ENCODE results near the gene TBC1D30.

The TBC1D30 gene

GRCh38 chr12:64781280-64782190, 42.9 kb upstream of the TBC1D30 start:
- no peak overlapping the region for H3K4me3 ChIP-seq (ENCODE audit: low read depth, low read length)
- no peak for DNase-seq (ENCODE audit: low read depth, low spot score)
- TF ChIP-seq, protein P1, sequence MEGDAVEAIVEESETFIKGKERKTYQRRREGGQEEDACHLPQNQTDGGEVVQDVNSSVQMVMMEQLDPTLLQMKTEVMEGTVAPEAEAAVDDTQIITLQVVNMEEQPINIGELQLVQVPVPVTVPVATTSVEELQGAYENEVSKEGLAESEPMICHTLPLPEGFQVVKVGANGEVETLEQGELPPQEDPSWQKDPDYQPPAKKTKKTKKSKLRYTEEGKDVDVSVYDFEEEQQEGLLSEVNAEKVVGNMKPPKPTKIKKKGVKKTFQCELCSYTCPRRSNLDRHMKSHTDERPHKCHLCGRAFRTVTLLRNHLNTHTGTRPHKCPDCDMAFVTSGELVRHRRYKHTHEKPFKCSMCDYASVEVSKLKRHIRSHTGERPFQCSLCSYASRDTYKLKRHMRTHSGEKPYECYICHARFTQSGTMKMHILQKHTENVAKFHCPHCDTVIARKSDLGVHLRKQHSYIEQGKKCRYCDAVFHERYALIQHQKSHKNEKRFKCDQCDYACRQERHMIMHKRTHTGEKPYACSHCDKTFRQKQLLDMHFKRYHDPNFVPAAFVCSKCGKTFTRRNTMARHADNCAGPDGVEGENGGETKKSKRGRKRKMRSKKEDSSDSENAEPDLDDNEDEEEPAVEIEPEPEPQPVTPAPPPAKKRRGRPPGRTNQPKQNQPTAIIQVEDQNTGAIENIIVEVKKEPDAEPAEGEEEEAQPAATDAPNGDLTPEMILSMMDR (IDR thresholded peaks at IDR 0.05; ENCODE audit: low read depth, low read length): no peak
- in situ Hi-C loops (cut with HindIII; ENCODE audit: low sequenced_read_pairs): no loop called here

DNA sequence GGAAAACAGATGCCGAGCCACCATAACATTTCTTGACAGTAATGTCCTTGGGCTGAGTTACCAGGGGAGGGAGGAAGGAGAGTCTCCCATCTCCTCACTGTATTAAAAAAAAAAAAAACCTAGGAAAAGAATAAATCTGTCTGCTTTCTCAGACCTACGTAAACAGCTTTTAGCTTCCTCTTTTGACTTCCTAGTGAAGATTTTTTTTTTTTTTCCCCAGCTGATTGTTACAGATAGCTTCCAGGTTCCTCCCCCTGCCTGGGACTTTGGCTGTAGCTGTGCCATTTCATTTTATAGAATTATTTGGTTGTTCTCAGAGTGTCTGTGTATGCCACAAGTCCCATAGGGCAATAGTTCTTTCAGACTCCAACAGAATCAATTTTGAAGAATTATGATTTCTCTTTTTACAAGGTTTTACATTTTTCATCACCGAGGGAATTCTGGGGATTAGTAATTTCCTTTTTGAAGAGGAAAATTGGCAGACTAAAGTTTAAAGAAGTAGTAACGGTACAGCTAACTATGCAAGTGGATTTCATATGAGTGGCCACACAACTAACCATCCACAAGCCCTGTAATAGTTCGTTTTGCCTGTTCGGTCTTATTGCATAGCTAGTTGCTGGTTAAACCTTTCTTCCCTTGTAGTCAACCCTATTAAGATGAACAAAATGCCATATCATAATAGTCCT, 42.1 kb upstream of the TBC1D30 start:
- H3K4me3 ChIP-seq (ENCODE audit: low read depth, low read length): no peak overlapping the region
- in situ Hi-C loops (cut with HindIII; ENCODE audit: low sequenced_read_pairs): no loop called here
- TF ChIP-seq, protein P1 (IDR thresholded peaks at IDR 0.05; ENCODE audit: low read depth, low read length): no peak
- DNase-seq (ENCODE audit: low read depth, low spot score): no peak

GRCh38 chr12:64785838-64786237, 38.6 kb upstream of the TBC1D30 start:
- TF ChIP-seq, protein P1 (IDR thresholded peaks at IDR 0.05; ENCODE audit: low read depth, low read length): no peak
- DNase-seq (ENCODE audit: low read depth, low spot score): no peak
- H3K4me3 ChIP-seq (ENCODE audit: low read depth, low read length): no peak overlapping the region
- in situ Hi-C loops (cut with HindIII; ENCODE audit: low sequenced_read_pairs): no loop called here

DNA sequence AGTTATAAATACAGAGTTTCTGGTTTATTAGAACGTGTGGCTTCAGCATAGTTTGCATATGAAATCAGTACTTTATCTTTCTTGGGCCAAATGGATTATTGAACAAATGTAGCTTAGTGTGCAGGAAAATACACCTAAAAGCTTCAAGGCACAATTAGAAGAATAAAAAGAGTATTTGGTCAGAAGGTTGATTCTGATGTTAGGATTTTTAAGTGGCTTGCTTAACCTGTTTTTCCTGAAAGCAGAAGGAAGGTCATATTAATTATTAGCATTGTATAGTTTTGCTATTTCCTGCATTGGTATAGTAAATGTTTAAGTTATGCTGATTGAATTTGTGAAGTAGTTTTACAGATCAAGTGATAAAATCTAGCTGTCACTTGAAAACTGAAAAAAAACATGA, 34.3 kb upstream of the TBC1D30 start:
- no peak overlapping the region for H3K4me3 ChIP-seq (ENCODE audit: low read depth, low read length)
- DNase-seq (ENCODE audit: low read depth, low spot score): no peak
- TF ChIP-seq, protein P1 (IDR thresholded peaks at IDR 0.05; ENCODE audit: low read depth, low read length): no peak
- in situ Hi-C loops (cut with HindIII; ENCODE audit: low sequenced_read_pairs): no loop called here

DNA sequence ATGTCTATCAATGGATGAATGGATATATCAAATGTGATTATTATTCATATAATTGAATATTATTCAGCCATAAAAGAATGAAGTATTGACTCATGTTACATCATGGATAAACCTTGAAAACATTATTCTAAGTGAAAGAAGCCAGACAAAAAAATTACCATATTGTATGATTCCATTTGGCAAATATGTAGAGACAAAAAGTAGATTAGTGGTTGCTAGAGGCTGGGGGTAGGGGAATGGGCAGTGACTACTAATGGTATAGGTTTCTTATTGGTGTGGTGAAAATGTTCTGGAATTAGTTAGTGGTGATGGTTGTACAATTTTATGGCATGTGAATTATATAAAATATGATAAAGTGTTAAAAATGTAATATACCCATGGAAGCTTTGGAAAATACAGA, 33.4 kb upstream of the TBC1D30 start:
- TF ChIP-seq, protein P1 (IDR thresholded peaks at IDR 0.05; ENCODE audit: low read depth, low read length): no peak
- in situ Hi-C loops (cut with HindIII; ENCODE audit: low sequenced_read_pairs): no loop called here
- H3K4me3 ChIP-seq (ENCODE audit: low read depth, low read length): no peak overlapping the region
- DNase-seq (ENCODE audit: low read depth, low spot score): no peak

- TF ChIP-seq, protein P1 (IDR thresholded peaks at IDR 0.05; ENCODE audit: low read depth, low read length): no peak
- H3K4me3 ChIP-seq (ENCODE audit: low read depth, low read length): no peak overlapping the region
- in situ Hi-C loops (cut with HindIII; ENCODE audit: low sequenced_read_pairs): no loop called here
- no peak for DNase-seq (ENCODE audit: low read depth, low spot score)
Measured at GRCh38 chr12:64792128-64792527, 32.3 kb upstream of the TBC1D30 start.
